GM19025 (cell line): Measurements from ENCODE around the gene GPR152.
"Not testable (repeated sequence)": the region's sequence is repeated elsewhere in the genome, so short reads cannot be mapped to it uniquely, and the experiment has no call there.

Experiments used
- ATAC-seq: cut with Tn5 transposase; IDR thresholded peaks from one replicate; pipeline ENCODE4 v1.9.1; 2021; ENCODE audit warnings: mild to moderate bottlenecking, low read depth, moderate library complexity; ENCODE audit not compliant: unreplicated experiment

GPR152 gene

GRCh38 chr11:67415501-67416304, 36.8 kb downstream of the GPR152 start, which contains the start of gene CARNS1:
Gene CARNS1 (plus strand): TSS chr11:67415678. CDS start chr11:67416200, 522 bp downstream.
- no peak for ATAC-seq

- ATAC-seq, result no peak
Observed at GRCh38 chr11:67413266-67413849, 39.2 kb downstream of the GPR152 start.

DNA sequence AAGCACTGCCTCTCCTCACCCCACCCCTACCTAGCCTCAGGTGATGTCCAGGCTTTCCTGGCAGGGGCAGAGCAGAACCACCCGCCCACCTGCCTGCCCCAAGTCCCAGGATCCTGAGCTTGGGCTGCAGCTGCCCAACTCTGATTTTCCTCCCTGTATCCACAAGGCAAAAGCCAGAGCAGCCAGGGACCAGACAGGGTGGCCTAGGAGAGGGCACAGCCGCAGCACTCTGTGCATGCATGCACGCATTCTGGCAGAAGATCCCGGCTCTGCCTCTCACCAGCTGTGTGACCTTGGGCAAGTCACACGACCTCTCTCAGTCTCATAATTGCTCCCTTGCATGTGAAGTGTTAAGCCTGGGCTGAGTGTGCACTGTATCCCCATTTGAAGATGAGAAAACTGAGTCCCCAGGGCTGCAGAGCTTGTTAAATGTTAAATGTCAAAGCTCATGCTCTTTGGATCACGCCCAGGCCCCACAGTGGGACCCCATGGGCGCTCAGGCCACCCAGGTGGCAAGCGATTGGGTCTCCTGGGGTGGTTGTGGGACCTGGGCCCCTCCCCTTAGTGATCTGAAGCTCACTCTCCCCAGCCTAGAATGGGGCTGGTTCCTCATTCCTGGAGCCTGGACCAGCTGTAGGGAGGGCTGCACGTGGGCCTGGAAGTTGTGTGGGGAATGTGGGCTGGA, 39.9 kb downstream of the GPR152 start:
- ATAC-seq, result no peak

- ATAC-seq, result no peak
Observed at GRCh38 chr11:67411785-67412152, 40.8 kb downstream of the GPR152 start.

GRCh38 chr11:67410984-67411784, 41.3 kb downstream of the GPR152 start:
- no peak for ATAC-seq

GRCh38 chr11:67410369-67410831, 42.1 kb downstream of the GPR152 start:
- ATAC-seq, result no peak

GRCh38 chr11:67409781-67410368, 42.7 kb downstream of the GPR152 start:
- no peak for ATAC-seq

DNA sequence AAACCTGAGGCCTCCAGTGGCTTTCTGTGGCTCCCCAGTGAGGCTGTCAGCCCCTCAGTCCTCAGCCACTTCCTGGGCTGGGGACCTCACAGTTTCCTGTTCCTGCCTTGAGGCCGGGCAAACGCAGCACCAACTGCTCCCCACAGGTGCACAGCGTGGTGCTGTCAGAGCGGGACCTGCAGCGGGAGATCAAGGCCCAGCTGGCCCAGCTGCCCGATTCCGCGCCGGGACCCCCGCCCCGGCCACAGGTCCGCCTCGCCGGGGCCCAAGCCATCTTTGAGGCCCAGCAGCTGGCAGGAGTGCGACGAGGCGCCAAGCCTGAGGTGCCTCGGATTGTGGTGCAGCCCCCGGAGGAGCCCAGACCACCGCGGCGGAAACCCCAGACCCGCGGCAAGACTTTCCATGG, 43.3 kb downstream of the GPR152 start:
- ATAC-seq, result no peak

DNA sequence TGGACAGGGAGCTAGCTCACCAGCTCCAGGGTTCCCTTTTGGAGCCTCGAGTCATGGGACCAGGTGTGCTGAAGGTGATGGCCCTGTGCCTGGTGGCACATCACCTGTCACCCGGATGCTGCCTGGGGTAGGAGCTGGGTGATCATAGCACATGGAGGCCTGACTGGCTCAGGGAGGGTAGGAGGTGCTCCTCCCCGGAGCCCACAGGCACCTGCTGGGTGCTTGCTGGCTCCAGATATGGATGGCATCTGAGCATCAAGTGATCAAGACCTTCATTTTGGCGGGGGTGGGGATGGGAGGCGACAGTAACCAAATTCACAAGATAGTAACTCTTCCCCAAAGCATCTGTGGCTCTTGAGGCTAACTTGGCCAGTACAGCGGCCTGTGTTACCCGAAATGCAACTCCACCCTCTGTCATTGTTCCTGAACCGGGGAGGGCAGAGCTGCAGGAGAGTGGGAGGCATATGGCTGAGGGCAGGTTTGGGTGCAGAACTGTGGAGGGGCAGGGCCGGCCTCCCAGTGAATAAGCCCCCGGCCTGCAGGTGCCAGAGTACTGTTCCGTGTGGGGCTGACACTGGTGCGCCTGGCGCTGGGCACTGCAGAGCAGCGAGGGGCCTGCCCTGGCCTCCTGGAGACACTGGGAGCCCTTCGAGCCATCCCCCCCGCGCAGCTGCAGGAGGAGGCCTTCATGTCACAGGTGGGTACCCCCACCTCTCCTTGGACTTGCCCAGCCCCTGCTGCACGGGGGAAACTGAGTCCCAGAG, 43.9 kb downstream of the GPR152 start:
- ATAC-seq, result no peak

- no peak for ATAC-seq
Observed at GRCh38 chr11:67407688-67408163, 44.8 kb downstream of the GPR152 start.

- ATAC-seq, result no peak
Observed at GRCh38 chr11:67406969-67407687, 45.4 kb downstream of the GPR152 start.

DNA sequence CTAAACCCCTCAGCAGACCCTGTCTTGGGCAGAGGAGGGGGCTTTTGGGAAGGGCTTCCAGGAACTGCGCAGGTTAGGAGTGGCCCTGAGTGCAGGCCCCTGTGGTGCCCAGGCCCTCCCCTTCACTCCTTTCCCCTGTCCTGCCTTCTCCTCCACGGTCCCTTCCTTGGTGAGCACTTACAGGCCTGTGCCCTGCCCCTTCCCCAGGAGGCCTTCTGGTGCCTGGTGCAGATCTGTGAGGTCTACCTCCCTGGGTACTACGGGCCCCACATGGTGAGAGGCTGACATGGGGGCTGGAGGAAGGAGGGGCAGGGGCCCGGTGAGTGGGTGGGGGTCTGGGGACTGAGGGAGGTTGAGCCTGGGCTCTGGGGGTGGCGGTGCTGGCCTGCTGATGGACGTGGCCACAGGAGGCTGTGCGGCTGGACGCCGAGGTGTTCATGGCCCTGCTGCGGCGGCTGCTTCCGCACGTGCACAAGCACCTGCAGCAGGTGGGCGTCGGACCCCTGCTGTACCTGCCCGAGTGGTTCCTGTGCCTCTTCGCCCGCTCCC, 46.0 kb downstream of the GPR152 start:
- no peak for ATAC-seq

- no peak for ATAC-seq
Observed at GRCh38 chr11:67405688-67406339, 46.7 kb downstream of the GPR152 start.

GRCh38 chr11:67405196-67405567, 47.3 kb downstream of the GPR152 start:
- ATAC-seq, result no peak

DNA sequence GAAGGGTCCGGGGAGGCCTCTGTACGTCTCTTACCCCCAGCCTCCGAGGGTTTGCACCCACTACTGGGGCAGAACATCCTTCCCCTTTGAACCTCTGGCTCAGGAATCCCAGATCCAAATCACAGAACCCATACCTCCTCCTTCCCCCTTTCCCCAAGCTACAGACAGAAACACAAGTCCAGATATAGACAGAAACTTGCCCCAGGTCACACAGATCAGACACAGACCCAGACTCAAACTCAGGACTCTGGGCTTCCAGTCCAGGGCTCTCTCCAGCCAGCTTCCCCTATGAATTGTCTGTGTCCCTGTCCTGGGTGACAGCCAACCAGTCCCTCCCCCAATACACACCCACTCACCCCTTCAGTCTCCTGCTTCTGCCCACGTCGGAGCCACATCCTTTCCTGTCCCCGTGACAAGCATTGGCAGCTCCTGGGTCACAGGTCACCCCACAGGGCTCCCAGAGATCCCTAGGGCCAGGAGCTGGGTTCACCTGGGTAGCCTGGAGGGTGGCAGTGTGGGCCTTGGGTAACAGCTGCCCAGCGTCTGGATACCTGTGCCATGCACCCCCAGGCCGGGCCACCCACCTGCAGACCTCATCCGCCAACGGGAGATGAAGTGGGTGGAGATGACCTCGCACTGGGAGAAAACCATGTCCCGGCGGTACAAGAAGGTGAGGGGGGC, 47.9 kb downstream of the GPR152 start:
- no peak for ATAC-seq

GRCh38 chr11:67403085-67403484, 49.4 kb downstream of the GPR152 start:
- not testable (repeated sequence) for ATAC-seq

GRCh38 chr11:67402192-67402839, 50.2 kb downstream of the GPR152 start:
- ATAC-seq, result not testable (repeated sequence)
